VCaP (cell line): Measurements from ENCODE around the gene SLC24A1.

Experiments used
- H3K27ac ChIP-seq: fragments of 450-650 bp; 2 replicates; pipeline ENCODE4 v1.5.1; 2017
- CTCF ChIP-seq: fragments of 450-650 bp; conservative IDR thresholded peaks from 2 replicates; pipeline ENCODE4 v1.5.1; 2017; ENCODE audit warnings: mild to moderate bottlenecking, moderate library complexity

The SLC24A1 gene

GRCh38 chr15:65653801-65654521 is 32.2 kb downstream of the SLC24A1 start:
- no peak for TF ChIP-seq CTCF

GRCh38 chr15:65655026-65655425 is 33.3 kb downstream of the SLC24A1 start:
- H3K27ac ChIP-seq, result no peak overlapping the region
- no peak for TF ChIP-seq CTCF

More at GRCh38 chr15:65653801-65654521, 32.2 kb downstream of the SLC24A1 start:
- no peak overlapping the region for H3K27ac ChIP-seq

- no peak for TF ChIP-seq CTCF
- H3K27ac ChIP-seq, result no peak overlapping the region
These were observed 33.7 kb downstream of the SLC24A1 start for GRCh38 chr15:65655457-65655856.

GRCh38 chr15:65659502-65660052 is 37.8 kb downstream of the SLC24A1 start:
- no peak for TF ChIP-seq CTCF

GRCh38 chr15:65660927-65661326 is 39.2 kb downstream of the SLC24A1 start:
- no peak overlapping the region for H3K27ac ChIP-seq
- no peak for TF ChIP-seq CTCF

More at GRCh38 chr15:65659502-65660052, 37.8 kb downstream of the SLC24A1 start:
- H3K27ac ChIP-seq, result no peak overlapping the region

GRCh38 chr15:65663521-65663920 is 41.8 kb downstream of the SLC24A1 start:
- H3K27ac ChIP-seq, result no peak overlapping the region

GRCh38 chr15:65666257-65666656 is 44.5 kb downstream of the SLC24A1 start:
- TF ChIP-seq CTCF, result no peak
- H3K27ac ChIP-seq, result no peak overlapping the region

More at GRCh38 chr15:65663521-65663920, 41.8 kb downstream of the SLC24A1 start:
- TF ChIP-seq CTCF, result no peak
